DND-41 (cell line): ENCODE results near the gene NETO2.

ENCODE experiments used
- ATAC-seq: fragments of 200-7000 bp; cut with Tn5 transposase; 3 replicates; pipeline ENCODE4 v1.9.1; 2021; ENCODE audit warnings: low read depth; ENCODE audit not compliant: insufficient read depth
- DNase-seq: peaks from one replicate; pipeline ENCODE4 v3.0.0-alpha.2; 2020
- H2AFZ ChIP-seq: 2 replicates; pipeline ENCODE4 v1.6.0; 2012; ENCODE audit warnings: low read depth, low read length
- H3K27ac ChIP-seq: 2 replicates; pipeline ENCODE4 v1.5.1; 2012; ENCODE audit warnings: low read length, inconsistent platforms
- H3K27me3 ChIP-seq: fragments of 200-600 bp; sonication (generic); 2 replicates; pipeline ENCODE4 v1.6.0; 2012; ENCODE audit warnings: low read length, mild to moderate bottlenecking, inconsistent platforms; ENCODE audit not compliant: insufficient read depth, poor library complexity
- H3K36me3 ChIP-seq: 2 replicates; pipeline ENCODE4 v1.5.1; 2012; ENCODE audit warnings: low read length, inconsistent platforms; ENCODE audit not compliant: insufficient read depth
- H3K4me1 ChIP-seq: 2 replicates; pipeline ENCODE4 v1.5.1; 2012; ENCODE audit warnings: mild to moderate bottlenecking, low read length; ENCODE audit not compliant: insufficient read depth
- H3K4me2 ChIP-seq: 2 replicates; pipeline ENCODE4 v1.6.0; 2012; ENCODE audit warnings: mild to moderate bottlenecking, moderate library complexity, low read length, inconsistent platforms; ENCODE audit not compliant: insufficient read depth
- H3K4me3 ChIP-seq, 2 experiments: fragments of 200-600 bp in 1 of 2; shearing (Covaris generic) in 1 of 2; 2 replicates each; pipeline ENCODE4 v1.5.1; 2012 to 2016; ENCODE audit warnings: inconsistent platforms in 2 of 2, low read length in 2 of 2, mild to moderate bottlenecking in 2 of 2, low read depth in 1 of 2, moderate library complexity in 1 of 2
- H3K79me2 ChIP-seq: 2 replicates; pipeline ENCODE4 v1.6.0; 2012; ENCODE audit warnings: low read length, inconsistent platforms; ENCODE audit not compliant: insufficient read depth
- H3K9ac ChIP-seq: 2 replicates; pipeline ENCODE4 v1.6.0; 2012; ENCODE audit warnings: low read depth, mild to moderate bottlenecking, inconsistent platforms, low read length, moderate library complexity
- H3K9me3 ChIP-seq: 2 replicates; pipeline ENCODE4 v1.5.1; 2012; ENCODE audit warnings: low read length, moderate library complexity, mild to moderate bottlenecking, inconsistent platforms; ENCODE audit not compliant: insufficient read depth, severe bottlenecking
- H4K20me1 ChIP-seq: 2 replicates; pipeline ENCODE4 v1.6.0; 2012; ENCODE audit warnings: low read length; ENCODE audit not compliant: insufficient read depth
- CTCF ChIP-seq: IDR thresholded peaks from 2 replicates; pipeline ENCODE4 v1.5.1; 2012; ENCODE audit warnings: borderline replicate concordance, low read length, moderate library complexity, mild to moderate bottlenecking; ENCODE audit not compliant: poor library complexity, severe bottlenecking; ENCODE audit errors: extremely low read depth
- EZH2 ChIP-seq: IDR thresholded peaks from 3 replicates; pipeline ENCODE4 v1.6.1; 2012; ENCODE audit warnings: borderline replicate concordance, low read depth, mild to moderate bottlenecking, moderate library complexity, low read length, inconsistent platforms; ENCODE audit not compliant: severe bottlenecking

The NETO2 gene

GRCh38 chr16:47047524-47048203 is 96.1 kb downstream of the NETO2 start:
- no peak overlapping the region for H3K4me2 ChIP-seq
- H3K9ac ChIP-seq: no peak overlapping the region
- no peak overlapping the region for H2AFZ ChIP-seq
- no peaks in the 10 kb centered on the region for H3K36me3 ChIP-seq
- H4K20me1 ChIP-seq: no peaks in the 10 kb centered on the region; the same call in 1 of the 2 replicates
- H3K79me2 ChIP-seq: no peaks in the 10 kb centered on the region
- TF ChIP-seq CTCF: no peak
- no peak for TF ChIP-seq EZH2
- H3K9me3 ChIP-seq: no peaks in the 10 kb centered on the region
- H3K27ac ChIP-seq: no peak overlapping the region
- ATAC-seq (no peak), DNase-seq (no peak)
- H3K27me3 ChIP-seq: no peaks in the 10 kb centered on the region
- peaks cover 11% of the 10 kb centered on the region for H3K4me1 ChIP-seq
- H3K4me3 ChIP-seq: no peak overlapping the region

GRCh38 chr16:47046726-47047523 is 96.8 kb downstream of the NETO2 start:
- H3K4me2 ChIP-seq: no peak overlapping the region
- TF ChIP-seq EZH2 (no peak), CTCF (no peak)
- H3K9ac ChIP-seq: no peak overlapping the region

GRCh38 chr16:47045459-47045858 is 98.3 kb downstream of the NETO2 start:
- TF ChIP-seq CTCF: no peak
- peak; percentile 73 for ATAC-seq

More at GRCh38 chr16:47046726-47047523, 96.8 kb downstream of the NETO2 start:
- Histone ChIP-seq H3K27ac (no peak overlapping the region), H3K4me1 (peaks cover 11% of the 10 kb centered on the region), H3K27me3 (no peaks in the 10 kb centered on the region), H3K36me3 (no peaks in the 10 kb centered on the region), H3K9me3 (no peaks in the 10 kb centered on the region), H3K4me3 (no peak overlapping the region), H3K79me2 (no peaks in the 10 kb centered on the region), H4K20me1 (no peaks in the 10 kb centered on the region; the same call in 1 of the 2 replicates), H2AFZ (no peak overlapping the region)
- DNase-seq: no peak
- ATAC-seq: no peak

More at GRCh38 chr16:47045459-47045858, 98.3 kb downstream of the NETO2 start:
- H3K79me2 ChIP-seq: no peaks in the 10 kb centered on the region
- H3K27me3 ChIP-seq: no peaks in the 10 kb centered on the region
- no peaks in the 10 kb centered on the region for H3K36me3 ChIP-seq
- H4K20me1 ChIP-seq: no peaks in the 10 kb centered on the region; the same call in 1 of the 2 replicates
- H3K9ac ChIP-seq: no peak overlapping the region
- DNase-seq: peak; percentile 31
- no peak overlapping the region for H3K4me3 ChIP-seq
- H2AFZ ChIP-seq: no peak overlapping the region
- no peaks in the 10 kb centered on the region for H3K9me3 ChIP-seq
- no peak overlapping the region for H3K27ac ChIP-seq
- H3K4me1 ChIP-seq: peaks cover 11% of the 10 kb centered on the region
- 0 out of 2 replicates have a peak overlapping the region, but pooled peaks have one; percentile 22 for H3K4me2 ChIP-seq
